ENCODE measurements around the gene MALL.

GRCh38 chr2:110114831-110115255, 779 bp downstream of the MALL start:
- TF ChIP-seq FOXA1 (IDR thresholded peaks at IDR 0.05) (no peak), ZNF384 (IDR thresholded peaks at IDR 0.05) (no peak)
